GM18868 (cell line): ENCODE data around the gene KCNQ2.
"Not testable (repeated sequence)": the region's sequence is repeated elsewhere in the genome, so short reads cannot be mapped to it uniquely, and the experiment has no call there.

Source experiments
- ATAC-seq: cut with Tn5 transposase; IDR thresholded peaks from one replicate; pipeline ENCODE4 v1.9.1; 2021; ENCODE audit warnings: mild to moderate bottlenecking, moderate library complexity; ENCODE audit not compliant: unreplicated experiment

The KCNQ2 gene

GRCh38 chr20:63394069-63394919 is 78.2 kb downstream of the KCNQ2 start:
- ATAC-seq = no peak

- ATAC-seq = no peak
Observed at GRCh38 chr20:63393566-63393965, 78.9 kb downstream of the KCNQ2 start.

GRCh38 chr20:63392465-63393365 is 79.7 kb downstream of the KCNQ2 start:
- no peak for ATAC-seq

DNA sequence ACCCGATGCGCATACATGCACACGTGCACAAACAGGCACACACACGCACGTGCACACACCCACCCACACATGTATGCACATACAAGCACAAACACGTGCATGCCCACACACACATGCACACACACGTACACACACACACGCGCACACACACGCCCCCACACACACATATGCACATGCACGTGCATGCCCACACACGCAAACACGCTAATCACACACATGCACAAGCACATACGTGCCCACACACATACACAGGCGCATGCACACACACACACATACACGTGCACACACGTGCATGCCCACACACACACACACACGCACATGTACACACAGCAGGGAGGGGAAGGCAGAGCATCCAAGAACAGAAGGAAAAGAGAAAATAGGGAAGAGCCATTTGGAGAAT is 84.5 kb downstream of the KCNQ2 start:
- no peak for ATAC-seq

DNA sequence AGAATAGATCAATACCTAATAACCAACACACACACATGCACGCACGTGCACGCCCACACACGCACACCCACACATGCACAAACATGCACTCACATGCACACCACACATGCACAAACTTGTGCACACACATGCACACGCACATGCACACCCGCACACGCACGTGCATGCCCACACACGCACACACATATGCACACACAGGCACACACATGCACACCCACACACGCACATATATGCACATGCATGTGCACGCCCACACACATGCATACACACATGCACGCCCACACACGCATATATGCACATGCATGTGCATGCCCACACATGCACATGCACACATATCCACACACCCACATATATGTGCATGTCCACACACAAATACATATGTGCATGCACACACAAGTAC is 85.1 kb downstream of the KCNQ2 start:
- ATAC-seq = no peak

DNA sequence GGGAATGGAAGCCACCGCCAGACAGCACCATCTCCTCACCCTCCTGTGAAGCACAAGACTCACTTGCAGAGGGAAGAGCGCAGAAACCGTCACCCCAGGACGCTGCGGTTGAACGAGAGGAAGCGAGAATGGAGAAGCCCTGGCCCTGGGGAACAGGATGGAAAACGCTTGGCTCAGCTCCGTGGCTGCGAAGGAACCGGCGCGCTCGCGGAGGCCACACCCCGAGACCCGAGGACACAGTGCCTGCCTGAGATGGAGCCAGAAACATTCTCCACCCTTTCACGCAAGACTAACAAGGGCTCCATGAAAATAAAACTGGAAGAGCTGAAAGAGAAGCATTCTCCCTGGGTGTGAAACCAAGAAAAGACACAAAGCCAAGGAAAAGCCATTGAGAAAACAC is 86.0 kb downstream of the KCNQ2 start:
- ATAC-seq = no peak

GRCh38 chr20:63385819-63386218 is 86.6 kb downstream of the KCNQ2 start:
- ATAC-seq = no peak

GRCh38 chr20:63384336-63384735 is 88.1 kb downstream of the KCNQ2 start:
- ATAC-seq = no peak

- ATAC-seq = no peak
Observed at GRCh38 chr20:63383556-63383955, 88.9 kb downstream of the KCNQ2 start.

GRCh38 chr20:63382551-63383300 is 89.7 kb downstream of the KCNQ2 start:
- ATAC-seq = no peak

DNA sequence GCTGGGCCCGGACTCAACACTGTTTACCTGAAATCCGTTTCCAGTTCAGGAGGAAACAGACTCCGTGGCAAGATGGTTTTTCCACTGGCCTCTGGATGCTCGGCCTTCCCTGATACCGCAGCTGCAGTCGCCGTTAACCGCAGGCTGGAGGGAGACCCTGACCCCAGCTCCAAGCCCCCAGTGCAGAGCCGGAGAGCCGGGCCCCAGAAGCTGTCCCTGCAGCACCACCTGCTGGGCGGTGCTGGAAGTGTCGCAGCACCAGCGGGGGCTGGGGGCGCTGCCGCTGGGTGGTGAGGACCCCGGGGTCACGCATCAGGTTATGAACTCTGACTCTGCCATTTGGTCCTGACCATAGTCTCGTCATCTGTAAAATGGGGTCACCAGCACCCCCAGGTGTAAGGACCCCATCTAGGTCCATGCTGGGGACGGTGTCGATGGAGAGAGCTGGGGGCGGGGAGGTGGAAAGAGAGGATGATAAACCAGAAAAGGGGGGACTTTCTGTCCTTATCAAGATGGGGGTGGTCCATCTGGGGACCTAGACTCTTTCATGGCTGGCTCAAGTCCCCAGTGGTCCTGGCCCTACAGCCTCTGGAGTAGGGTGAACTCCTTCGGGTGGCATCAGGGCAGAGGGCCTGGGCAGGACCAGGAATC is 90.5 kb downstream of the KCNQ2 start:
- no peak for ATAC-seq

DNA sequence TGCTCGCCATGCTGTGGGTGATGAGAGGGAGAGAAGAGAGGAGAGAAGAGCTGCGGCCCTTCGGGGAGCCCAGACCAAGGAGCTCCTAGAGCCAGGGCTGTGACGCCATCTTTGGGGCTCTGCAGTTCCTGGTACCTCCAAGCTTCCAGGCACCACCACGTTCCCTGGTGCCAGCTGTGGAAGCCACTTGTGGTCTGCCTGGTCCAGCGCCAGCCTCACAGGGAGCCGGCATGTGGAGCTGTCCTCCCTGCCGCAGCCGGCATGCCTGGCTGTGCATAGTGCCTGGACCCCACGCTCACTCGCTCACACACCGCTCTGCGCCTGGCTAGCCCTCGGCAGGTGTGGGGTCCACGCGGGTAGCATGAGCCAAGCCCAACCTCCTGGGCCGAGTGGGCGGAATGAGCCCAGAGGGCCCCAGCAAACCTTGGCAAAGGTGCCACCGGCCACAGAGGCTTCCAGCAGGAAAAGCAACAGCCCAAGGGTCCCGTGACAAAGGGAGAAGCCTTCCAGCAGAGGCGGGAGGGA is 92.0 kb downstream of the KCNQ2 start:
- ATAC-seq = no peak

GRCh38 chr20:63379872-63380271 is 92.6 kb downstream of the KCNQ2 start:
- ATAC-seq = not testable (repeated sequence)

DNA sequence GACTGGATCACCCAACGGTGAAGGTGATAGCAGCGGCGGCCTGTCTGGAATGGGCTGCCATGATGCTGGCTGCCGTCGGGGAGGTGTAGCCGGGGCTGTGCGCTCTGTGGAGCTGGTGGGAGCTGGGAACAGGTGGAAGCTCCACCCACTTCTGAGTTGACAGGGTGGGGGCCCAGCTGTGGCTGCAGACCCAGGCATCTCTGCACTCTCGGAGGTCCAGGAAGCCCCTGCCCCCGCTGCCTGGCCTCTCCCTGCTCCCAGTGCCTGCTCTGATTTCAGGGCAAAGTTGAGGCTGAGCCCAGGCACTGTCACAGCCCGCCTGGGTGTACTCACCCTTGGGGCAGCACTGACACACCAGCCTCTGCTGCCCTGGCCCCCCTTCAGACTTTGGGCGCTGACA is 93.2 kb downstream of the KCNQ2 start:
- no peak for ATAC-seq

GRCh38 chr20:63378626-63379025 is 93.8 kb downstream of the KCNQ2 start:
- ATAC-seq = no peak

DNA sequence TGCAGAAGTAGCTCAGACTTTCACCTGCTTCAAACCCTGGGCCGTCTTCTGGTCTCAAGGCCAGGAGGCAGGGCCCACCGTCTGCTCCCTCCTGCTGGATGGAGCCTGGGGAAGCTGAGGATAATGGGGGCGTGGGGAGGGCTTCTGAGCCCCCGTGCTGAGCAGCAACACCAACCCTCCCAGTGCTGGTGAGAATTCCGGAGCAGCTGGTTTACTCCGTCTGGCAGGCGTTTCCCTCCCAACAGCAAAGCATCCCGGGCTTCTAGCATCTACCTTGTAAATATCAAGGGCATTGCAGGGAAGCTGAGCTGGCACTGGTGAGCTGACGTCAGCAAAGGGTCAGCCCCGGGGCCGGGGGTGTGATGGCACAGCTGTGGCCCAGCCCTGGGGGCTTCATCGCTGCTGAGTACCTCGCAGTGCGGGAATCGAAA is 94.5 kb downstream of the KCNQ2 start:
- no peak for ATAC-seq

GRCh38 chr20:63377256-63377941 is 95.1 kb downstream of the KCNQ2 start:
- no peak for ATAC-seq

- ATAC-seq = no peak
Observed at GRCh38 chr20:63376283-63377250, 95.9 kb downstream of the KCNQ2 start.

GRCh38 chr20:63375438-63375837 is 97.0 kb downstream of the KCNQ2 start:
- no peak for ATAC-seq
